ENCODE data around the gene DMAP1.

The DMAP1 gene

DNA sequence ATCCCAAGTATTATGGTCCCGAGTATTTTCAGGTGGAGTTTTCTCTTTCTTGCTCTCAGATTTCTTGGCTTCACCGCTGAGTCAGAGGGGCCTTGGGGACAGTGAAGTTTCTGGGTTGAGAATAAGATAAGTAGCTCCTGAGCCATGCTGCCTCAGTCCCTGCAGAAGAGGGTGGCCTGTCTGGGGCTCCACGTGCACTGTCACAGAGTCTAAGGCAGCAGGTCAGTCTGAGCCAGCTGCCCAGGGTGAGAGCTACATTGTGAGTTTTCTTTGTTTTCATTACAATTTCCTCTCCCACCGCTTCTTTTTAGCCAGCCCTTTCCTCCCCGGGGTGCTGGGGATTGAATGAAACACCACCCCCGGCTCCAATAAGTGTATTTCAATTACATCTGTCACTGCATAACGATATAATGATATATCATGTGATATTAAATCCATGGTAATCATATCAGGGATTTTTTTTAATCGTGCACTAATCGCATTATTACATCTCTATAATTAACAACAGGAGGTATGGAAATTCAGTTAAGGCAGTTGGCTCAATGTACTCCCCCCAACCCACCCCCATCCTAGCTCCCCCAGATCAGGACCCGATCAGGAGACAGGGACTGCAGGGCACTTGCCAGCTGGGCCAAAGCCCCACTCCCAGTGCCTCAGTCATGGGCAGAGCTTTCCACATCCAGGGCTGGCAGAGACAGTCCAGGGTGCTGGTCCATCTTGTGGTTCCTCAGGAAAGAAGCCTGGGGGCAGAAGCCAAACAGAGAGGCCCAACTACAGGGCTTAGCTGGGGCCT is 43.7 kb downstream of the DMAP1 start:
- no peak for DNase-seq

DNA sequence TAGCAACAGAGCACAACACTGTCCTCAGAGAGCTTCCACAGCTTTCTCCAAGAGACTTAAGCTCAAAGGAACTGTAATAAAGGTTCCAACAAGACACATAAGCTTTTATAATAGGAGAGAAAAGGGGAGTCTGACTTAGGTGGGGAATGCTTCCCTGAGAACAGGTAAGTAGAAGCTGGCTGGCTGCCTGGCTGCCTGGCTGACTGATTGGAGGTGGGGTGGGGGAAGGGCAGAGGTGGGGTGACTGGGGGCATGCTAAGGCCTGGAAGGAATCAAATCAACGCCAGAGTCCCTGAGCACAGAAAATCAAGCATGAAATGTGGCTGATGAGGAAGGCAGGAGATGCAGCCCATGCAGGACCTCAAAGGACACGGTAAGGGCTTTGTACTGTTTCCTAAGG is 45.8 kb downstream of the DMAP1 start:
- no peak for DNase-seq

DNA sequence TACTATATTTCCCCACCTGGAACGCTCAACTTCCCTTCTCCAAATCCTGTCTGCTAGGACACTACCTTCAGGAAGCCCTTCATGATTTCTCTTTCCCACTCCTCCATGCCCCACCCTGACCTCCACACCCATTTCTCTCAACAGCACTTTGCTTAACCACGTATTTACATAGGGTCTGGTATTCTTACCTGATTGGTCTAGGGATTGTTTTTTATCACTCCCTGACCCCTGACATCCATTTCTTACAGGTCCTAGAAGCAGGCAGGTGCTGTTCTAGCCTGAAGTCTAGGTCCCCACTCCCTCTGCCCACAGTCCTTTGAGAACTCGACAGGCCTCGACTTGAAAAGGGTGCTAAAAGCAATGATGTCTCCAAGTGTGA is 47.5 kb downstream of the DMAP1 start:
- no peak for DNase-seq

DNA sequence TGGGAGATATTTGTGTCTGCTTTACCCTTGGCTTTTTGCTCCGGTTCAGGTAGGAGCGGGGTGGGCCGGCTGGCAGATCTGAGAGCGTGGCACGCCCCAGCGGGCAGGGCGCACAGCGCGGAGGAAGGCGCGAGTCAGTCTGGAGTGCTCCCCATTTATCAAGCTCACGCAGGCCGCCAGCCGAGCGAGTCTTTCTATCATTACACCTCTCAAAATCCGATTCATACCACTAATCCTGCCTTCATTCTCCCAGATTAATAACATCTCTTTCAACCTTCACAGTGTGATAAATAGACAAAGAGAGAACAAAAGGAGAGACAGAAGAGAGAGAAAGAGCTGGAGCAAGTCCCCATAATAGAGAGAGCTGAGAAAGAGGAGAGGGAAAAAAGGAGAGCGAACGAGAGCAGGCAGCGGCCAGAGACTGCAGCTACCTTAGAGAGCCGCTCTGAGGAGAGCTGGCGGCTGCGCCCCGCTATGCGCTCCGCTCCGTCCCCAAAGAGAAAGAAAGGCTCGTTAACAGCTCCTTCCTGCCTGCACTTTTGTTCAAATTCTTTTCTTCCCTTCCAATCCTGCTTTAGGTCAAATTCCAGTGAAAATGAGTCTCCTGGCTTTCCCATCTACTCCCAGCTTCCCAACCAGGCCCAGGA is 48.0 kb downstream of the DMAP1 start:
- no peak for DNase-seq

DNA sequence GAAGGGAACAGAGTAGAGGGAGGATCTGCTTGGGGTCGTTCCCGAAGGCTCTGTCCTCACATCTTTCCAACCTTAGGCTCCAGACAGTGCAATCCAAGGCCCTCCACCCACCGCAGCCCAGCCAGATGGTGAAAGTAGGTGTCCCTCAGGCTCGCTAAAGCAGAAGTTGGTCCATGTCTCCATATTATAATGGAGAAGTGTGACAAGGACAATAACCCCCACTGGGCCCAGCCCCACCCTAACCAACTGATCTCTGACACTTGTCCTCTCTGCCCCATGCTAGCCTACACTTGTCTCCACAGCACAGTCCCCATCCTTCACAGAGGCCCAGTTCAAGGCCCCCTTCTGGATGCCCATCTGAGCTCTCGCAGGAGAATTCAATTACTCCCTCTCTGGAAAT is 48.7 kb downstream of the DMAP1 start:
- no peak for DNase-seq

DNA sequence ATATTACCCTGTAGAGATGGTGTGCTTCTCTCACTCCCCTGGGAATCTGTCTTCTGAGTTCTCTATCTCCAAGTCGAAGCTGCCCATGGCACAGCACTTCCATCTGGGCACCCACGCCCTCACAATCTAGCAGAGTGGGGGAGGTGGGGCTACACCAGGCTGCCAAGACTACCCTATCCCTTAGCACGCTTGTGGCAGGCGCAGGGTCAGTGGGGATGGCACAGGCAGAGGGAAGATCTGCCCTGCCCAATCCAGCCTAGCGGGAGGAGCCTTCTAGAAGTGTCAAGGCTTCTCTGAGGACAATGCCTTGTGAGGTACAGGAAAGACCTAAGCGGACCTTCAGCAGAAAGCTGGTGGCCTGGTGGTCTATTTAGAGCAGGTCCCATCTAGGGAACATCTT is 49.1 kb downstream of the DMAP1 start:
- no peak for DNase-seq

DNA sequence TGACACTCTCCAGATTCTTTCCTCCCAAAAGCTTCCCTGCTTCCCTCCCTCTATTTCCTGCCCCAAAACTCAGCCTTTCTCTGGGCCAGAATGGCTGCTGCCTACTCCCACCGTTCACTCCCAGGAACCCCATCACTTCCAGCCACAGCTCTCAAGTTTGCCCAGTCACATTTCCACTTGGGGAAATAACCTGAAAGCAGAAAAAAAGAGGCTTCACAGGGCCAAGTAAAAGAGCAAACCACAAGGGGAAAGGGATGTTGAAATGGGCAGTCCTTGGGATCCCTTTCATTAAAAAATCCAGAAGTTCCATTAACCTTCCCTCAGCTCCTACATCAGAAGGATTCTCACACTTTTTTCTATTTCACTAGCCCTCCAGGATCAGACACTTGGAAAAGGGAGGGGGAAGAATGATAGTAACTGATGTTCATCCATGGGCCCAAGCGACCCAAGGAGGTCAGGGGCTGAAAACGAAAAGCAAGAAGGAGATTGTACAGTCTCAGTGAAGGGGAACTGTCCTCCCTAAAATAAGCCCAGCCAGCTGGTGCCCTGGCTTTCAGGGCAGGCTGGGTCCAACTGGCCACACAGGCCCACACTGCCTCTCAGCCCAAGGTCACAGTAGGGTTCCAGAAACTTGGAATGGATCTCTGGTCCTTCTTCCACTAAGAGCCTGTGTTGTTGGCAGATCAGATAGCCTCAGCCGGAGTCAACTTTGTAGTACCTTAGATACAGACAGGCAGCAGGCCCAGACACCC is 49.7 kb downstream of the DMAP1 start:
- DNase-seq: no peak

DNA sequence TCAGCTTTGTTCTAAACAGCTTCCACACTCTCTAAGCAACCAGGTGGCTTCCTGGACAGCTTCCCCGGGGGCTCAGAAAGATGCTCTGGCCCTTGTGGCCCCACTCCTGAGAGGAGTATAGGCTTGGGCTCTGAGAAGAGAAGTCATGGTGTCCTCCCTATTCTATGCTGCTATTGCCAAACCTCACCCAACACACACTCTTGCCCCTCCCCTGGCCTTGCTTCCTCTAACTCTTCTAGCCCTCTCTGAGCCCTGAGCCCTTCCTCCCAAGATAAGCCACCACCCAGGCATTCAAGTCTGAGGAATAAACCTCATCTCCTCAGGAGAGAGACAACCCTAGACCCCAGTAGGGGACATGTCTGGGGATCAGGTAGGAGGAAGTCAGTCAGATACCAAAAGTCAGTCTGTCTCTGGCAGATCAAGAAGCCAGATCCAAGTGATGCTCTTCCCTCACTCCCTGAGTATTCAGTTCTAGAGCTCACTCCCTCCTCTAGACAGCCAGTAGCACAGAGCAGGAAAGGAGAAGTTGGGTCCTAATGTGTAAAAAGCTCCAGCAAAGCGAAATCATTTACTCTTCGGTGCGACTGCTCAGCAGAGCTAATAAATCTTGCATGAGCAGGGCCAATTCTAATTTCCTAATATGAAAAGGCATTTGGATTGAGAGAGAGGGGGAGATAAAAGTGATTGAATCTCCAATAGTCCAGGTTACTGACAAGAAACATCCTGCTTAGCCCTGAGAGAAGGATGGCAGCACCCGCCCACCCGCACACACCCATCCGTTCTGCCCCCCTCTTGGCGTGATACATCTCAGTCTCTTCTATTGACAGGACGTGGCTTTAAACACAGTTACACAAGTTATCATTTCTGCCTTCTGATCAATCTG is 50.5 kb downstream of the DMAP1 start:
- no peak for DNase-seq

DNA sequence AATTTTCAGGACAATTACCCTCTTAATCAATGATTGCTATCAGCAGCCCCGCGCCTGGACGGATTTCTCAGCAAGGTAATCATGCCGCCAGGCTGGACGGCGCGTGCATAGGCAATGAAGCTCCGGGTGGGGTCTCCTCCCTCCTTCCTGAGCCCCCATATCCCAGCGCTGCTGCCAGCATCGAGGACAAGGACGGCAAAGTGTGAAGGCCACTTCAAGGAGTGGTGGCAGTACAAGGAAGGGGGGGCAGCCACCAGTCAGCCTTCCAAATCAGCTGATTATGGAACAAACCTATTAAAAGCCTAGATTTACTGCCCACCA is 51.1 kb downstream of the DMAP1 start:
- DNase-seq: no peak

DNA sequence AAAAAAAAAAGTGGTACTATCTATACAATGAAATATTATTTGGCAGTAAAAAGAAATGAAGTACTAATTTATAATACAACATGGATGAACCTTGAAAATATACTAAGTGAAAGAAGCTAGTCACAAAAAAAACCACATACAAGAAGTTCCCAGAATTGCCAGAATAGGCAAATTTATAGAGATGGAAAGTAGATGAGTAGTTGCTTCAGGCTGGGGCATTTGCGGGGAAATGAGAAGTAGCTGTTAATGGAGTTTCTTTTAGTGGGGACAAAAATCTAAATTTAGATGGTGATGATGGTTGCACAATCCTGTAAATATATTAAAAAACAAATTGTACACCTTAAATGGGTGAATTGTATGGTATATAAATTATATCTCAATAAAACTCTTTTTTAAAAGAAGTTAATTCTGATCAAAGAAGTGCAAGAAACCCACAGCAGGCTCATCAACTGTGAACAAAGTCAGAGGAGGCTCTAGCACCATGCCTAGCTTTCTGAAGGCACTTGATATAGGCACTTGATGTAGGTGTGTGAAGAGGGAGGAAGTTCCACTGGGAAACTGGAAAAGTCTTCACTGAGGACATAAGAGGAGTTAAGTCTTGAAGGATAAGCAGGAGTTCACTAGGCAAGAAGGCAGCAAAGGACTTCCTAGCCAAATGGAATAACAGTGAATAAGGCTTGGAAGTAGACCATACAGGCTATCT is 52.5 kb downstream of the DMAP1 start:
- DNase-seq: no peak

DNA sequence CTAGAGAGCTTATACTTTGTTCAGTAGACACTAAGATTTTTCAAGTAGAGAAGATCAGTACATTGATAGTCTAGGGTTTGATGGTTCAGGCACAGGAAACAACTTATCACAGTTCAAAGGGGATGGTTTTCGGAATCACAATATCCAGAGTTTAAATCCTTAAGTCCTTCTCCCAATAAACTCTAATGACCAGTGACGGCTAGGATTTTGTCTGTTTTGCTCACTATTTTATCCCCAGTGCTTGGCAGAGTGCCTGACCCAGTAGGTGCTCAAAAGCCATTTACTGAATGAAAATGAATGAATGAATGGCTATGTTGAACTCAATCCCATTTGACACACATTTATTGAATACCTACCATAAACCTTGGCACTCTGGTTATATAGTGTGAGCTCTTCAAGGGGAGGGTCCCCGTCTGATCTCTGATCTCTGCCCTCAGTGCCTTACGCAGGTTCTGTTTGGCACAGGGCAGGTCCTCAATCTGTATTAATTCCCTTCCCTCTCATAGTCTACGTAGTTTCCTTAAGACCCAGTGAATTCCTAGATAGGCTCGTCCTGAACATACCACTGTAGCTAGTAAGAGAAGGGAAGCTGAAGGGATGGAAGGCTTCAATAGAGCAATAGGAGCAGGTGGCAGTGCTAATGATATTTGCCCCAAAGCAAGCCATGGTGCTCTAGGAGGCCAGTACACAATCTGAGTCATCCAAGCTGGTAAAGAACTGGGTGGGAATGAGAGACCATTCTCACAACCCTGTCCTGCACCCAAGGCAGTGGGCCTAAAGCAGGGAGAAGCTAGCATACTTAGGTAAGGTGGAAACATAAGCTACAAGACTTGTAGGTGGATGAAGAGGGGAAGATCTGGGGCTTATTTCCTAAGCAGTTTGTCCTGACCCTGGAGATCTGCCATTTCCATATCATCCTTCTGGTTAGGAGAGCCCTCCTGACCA is 53.4 kb downstream of the DMAP1 start:
- DNase-seq: no peak

DNA sequence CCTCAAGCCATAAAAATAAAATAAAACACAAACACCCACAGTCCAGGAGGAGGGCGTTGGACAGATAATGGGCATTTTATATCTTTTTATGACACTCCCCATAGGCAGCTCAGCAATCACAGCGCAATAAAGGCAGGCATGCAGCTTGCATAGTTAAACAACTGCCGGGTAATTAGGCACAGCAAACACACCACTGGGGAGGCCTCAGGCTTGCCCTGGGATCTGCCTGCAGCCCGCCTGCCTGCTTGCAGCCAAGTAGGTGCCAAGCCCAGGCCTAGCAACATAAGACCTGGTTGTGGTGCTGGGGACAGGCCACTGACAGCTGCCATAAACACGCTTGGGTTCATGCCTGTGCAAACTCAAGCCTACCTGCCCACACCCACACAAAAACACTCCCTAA is 54.2 kb downstream of the DMAP1 start:
- DNase-seq: no peak

DNA sequence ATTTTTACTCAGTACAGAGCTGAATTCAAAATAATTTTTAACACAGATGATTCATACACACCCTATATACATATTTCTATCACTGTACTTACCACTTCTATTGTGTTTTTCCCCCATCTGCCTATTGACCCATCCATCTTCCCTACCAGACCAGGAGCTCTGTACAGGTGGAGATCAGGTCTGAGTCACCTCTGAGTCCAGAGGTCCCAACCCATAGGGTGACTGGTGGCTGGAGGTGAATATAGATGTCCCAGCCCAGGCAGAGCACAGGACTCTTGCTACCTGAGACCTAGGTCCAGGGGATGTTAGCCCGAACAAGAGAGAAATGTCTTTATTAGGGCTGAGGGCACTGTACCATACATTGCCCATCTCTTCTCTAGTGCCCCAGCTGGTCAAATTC is 54.8 kb downstream of the DMAP1 start:
- no peak for DNase-seq
